Calu3 (cell line): ENCODE data around the gene UBA6. TPM values are rescaled to one million over a fixed set of nuclear protein-coding genes. Genes with fewer than 3 reads are reported as not detected.

Experiments
- Bru-seq: library from RNA; stranded (reverse); fragments of 400-500 nt; gene quantifications from one replicate; lab custom pipeline; 2021; lab: Mats Ljungman, UMichigan
- BruChase-seq, 2 experiments: library from RNA; stranded (reverse); fragments of 400-500 nt; gene quantifications; one replicate each; lab custom pipeline; 2021; lab: Mats Ljungman, UMichigan
- BruUV-seq: library from RNA; stranded (reverse); fragments of 400-500 nt; replicated peaks from 2 replicates; lab custom pipeline; 2021; lab: Mats Ljungman, UMichigan
- CTCF ChIA-PET: fragments of 300-600 bp; sonication (Branson Sonifier 250); formaldehyde crosslinking; loops from one replicate; lab custom pipeline; 2022; ENCODE audit warnings: antibody characterized with exemption; lab: Charles Lee
- DNase-seq: peaks from one replicate; pipeline ENCODE4 v3.0.0; 2022
- H3K27ac Mint-ChIP-seq: one replicate; pipeline ENCODE4 v1.8.0; 2022; ENCODE audit warnings: mixed read lengths; ENCODE audit not compliant: unreplicated experiment
- H3K27me3 Mint-ChIP-seq: one replicate; pipeline ENCODE4 v1.8.0; 2022; ENCODE audit warnings: mixed read lengths; ENCODE audit not compliant: unreplicated experiment
- H3K36me3 Mint-ChIP-seq: one replicate; pipeline ENCODE4 v1.8.0; 2022; ENCODE audit warnings: mild to moderate bottlenecking, moderate library complexity, mixed read lengths; ENCODE audit not compliant: insufficient read depth, unreplicated experiment
- H3K4me1 Mint-ChIP-seq: one replicate; pipeline ENCODE4 v1.8.0; 2022; ENCODE audit warnings: mild to moderate bottlenecking, low read depth, mixed read lengths; ENCODE audit not compliant: unreplicated experiment
- H3K4me3 Mint-ChIP-seq: one replicate; pipeline ENCODE4 v1.8.0; 2022; ENCODE audit warnings: mild to moderate bottlenecking, low read depth, moderate library complexity, mixed read lengths; ENCODE audit not compliant: unreplicated experiment
- H3K9me3 Mint-ChIP-seq: one replicate; pipeline ENCODE4 v1.8.0; 2022; ENCODE audit warnings: low read depth, mixed read lengths; ENCODE audit not compliant: unreplicated experiment
- CTCF ChIP-seq: fragments of 200-600 bp; IDR thresholded peaks from one replicate; pipeline ENCODE4 v1.8.0; 2022; ENCODE audit warnings: antibody characterized with exemption; ENCODE audit not compliant: unreplicated experiment
- intact Hi-C: fragments of 100-400 bp; cut with micrococcal nuclease; formaldehyde crosslinking; loops from one replicate; pipeline ENCODE4 v1.10.0; 2022; ENCODE audit not compliant: unreplicated experiment
- long read RNA-seq: library from polyadenylated mRNA; stranded (forward); transcript quantifications from one replicate; pipeline ENCODE4 v2.0.0, GENCODE V29; 2022
- total RNA-seq: library from RNA; stranded (reverse); gene quantifications from 2 replicates; pipeline ENCODE4 v1.2.3, GENCODE V29; 2022

UBA6 gene
- 66.1 and 70.7 TPM in 2 replicates for total RNA-seq
- percentile 88 among the genes with signal in this experiment for Bru-seq, nascent RNA
- BruChase-seq, experiment 1, labeled RNA remaining after a 6-hour chase: percentile 78 among the genes with signal in this experiment
- BruChase-seq, experiment 2, labeled RNA remaining after a 2-hour chase: percentile 88 among the genes with signal in this experiment
- long read RNA-seq, full-length matches to known transcripts: 10 of 177 reads
- long read RNA-seq, partial matches to known transcripts: 2 of 177 reads
- long read RNA-seq, other reads (novel, unspliced or antisense): 165 of 177 reads

GRCh38 chr4:67700738-67701516, at the start of gene UBA6:
Gene UBA6 (minus strand): TSS chr4:67701155. CDS start chr4:67701119, 36 bp downstream.
- no TSS peak for BruUV-seq
- peak within 1 kb of the TSS; percentile 91 for H3K4me3 Mint-ChIP-seq
- DNase-seq: peak; percentile 94
- H3K27me3 Mint-ChIP-seq: no peaks in the 10 kb centered on the region
- H3K27ac Mint-ChIP-seq: peak within 1 kb of the TSS; percentile 87
- CTCF ChIA-PET: interaction anchor here (0.6 to 1.5 kb wide), 2 partner anchors 13 to 202 kb away, joined by 3 read pairs; no protein-coding TSS in a partner anchor
- peaks cover 3% of the 10 kb centered on the region for H3K9me3 Mint-ChIP-seq
- TF ChIP-seq CTCF: no peak
- H3K36me3 Mint-ChIP-seq: peaks cover 30% of the 10 kb centered on the region
- peaks cover 12% of the 10 kb centered on the region for H3K4me1 Mint-ChIP-seq
- intact Hi-C loops: no loop called here

GRCh38 chr4:67750691-67751090, 49.7 kb upstream of the UBA6 start:
- no peaks in the 10 kb centered on the region for H3K27me3 Mint-ChIP-seq
- no peaks in the 10 kb centered on the region for H3K9me3 Mint-ChIP-seq
- no TSS peak for BruUV-seq
- no peak overlapping the region for H3K27ac Mint-ChIP-seq
- no peaks in the 10 kb centered on the region for H3K4me1 Mint-ChIP-seq
- CTCF ChIA-PET: no interaction called here
- intact Hi-C loops: no loop called here
- TF ChIP-seq CTCF: no peak
- no peak overlapping the region for H3K4me3 Mint-ChIP-seq
- no peak for DNase-seq
- H3K36me3 Mint-ChIP-seq: no peaks in the 10 kb centered on the region

DNA sequence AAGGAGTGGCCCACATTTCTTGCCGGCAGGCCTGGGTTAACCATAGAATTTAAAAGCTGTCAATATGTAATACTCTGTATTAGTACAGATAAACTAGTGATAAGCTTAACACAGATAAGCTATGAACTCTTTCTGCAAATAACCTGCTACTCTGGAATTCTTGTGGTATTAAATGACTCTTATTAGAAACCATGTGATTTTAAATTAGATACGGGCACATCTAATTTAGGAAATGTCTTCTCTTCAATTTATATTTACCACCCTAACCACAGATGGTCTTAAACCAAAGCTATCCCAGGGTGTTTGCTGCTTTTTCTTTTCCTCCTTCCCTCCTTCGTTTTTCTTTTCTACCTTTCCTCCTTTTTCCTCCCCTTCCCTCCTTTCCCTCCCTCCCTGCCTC, 48.3 kb upstream of the UBA6 start:
- Mint-ChIP-seq H3K27ac (no peak overlapping the region), H3K4me3 (no peak overlapping the region), H3K27me3 (no peaks in the 10 kb centered on the region), H3K4me1 (no peaks in the 10 kb centered on the region), H3K9me3 (no peaks in the 10 kb centered on the region), H3K36me3 (no peaks in the 10 kb centered on the region)
- intact Hi-C loops: loop anchor here (5.0 kb wide), 1 partner anchor 163 kb away; no protein-coding TSS in a partner anchor
- DNase-seq: no peak
- no TSS peak for BruUV-seq
- no peak for TF ChIP-seq CTCF
- CTCF ChIA-PET: no interaction called here

- Mint-ChIP-seq H3K4me3 (no peak overlapping the region), H3K36me3 (no peaks in the 10 kb centered on the region), H3K27ac (no peak overlapping the region), H3K27me3 (no peaks in the 10 kb centered on the region), H3K9me3 (no peaks in the 10 kb centered on the region), H3K4me1 (no peaks in the 10 kb centered on the region)
- intact Hi-C loops: loop anchor here (5.0 kb wide), 1 partner anchor 165 kb away; no protein-coding TSS in a partner anchor
- CTCF ChIA-PET: interaction anchor here (1.0 to 1.2 kb wide), 2 partner anchors 14 to 33 kb away, joined by 3 read pairs; no protein-coding TSS in a partner anchor
- no TSS peak for BruUV-seq
- peak; percentile 29 for TF ChIP-seq CTCF
- DNase-seq: no peak
These were observed 46.0 kb upstream of the UBA6 start for GRCh38 chr4:67746797-67747495.
